HG03196 (cell line): ENCODE data around the gene CORIN.
"Not testable (repeated sequence)": the region's sequence is repeated elsewhere in the genome, so short reads cannot be mapped to it uniquely, and the experiment has no call there.

ENCODE experiments used
- ATAC-seq: cut with Tn5 transposase; IDR thresholded peaks from one replicate; pipeline ENCODE4 v1.9.1; 2021; ENCODE audit not compliant: unreplicated experiment

Gene CORIN

GRCh38 chr4:47572981-47573380 is 264.9 kb downstream of the CORIN start:
- ATAC-seq, result no peak

DNA sequence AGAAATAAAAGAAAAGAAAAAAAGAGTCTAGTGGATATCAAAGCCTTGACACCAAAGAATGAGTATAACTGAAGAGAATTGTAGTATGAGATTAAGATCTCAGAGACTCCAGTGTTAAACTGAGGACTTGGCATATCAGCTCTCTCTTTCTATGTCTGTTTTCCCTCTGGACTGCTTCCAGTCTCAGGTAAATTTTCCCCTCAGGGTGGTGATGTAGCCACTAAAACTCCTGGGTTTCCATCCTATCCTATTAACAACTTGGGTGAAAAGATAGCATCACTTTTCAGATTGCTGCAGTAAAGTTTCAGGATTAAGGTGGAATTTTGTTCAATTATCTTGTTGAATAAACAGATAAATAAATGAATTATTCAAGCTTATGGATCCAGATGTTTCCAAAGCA is 267.1 kb downstream of the CORIN start:
- ATAC-seq, result no peak

- no peak for ATAC-seq
Measured at GRCh38 chr4:47567511-47567910, 270.4 kb downstream of the CORIN start.

GRCh38 chr4:47566969-47567368 is 270.9 kb downstream of the CORIN start:
- no peak for ATAC-seq

DNA sequence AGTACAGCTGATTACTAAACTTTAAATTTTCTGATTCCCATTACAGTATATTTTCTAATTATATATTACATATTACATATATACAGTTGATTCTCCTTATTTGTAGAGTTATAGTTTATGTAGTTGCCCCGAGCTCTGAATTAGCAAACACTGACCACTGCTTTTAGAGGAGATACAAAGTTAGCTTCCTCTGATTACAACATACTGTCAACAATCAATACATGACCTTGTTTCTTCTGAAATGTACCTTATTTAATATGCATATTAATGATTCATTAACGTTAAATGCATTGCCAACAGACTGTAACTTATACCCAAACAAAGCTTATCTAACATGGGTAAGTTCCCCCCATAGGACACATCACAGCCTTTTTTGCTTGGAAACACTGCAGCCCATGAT is 271.3 kb downstream of the CORIN start:
- ATAC-seq, result no peak

DNA sequence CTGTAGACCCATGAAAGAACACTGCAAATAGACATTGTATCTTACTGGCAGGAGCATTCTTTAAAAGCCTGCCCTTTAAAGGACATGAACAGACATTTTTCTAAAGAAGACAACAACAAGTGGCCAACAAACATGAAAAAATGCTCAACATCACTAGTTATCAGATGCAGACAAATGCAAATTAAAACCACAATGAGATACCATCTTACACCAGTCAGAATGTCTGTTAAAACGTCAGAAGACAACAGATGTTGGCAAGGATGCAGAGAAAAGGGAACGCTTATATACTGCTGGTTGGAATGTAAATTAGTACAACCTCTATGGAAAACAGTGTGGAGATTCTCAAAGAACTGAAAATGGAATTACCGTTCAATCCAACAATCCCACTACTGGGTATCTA is 275.6 kb downstream of the CORIN start:
- no peak for ATAC-seq

GRCh38 chr4:47561331-47561730 is 276.5 kb downstream of the CORIN start:
- no peak for ATAC-seq

DNA sequence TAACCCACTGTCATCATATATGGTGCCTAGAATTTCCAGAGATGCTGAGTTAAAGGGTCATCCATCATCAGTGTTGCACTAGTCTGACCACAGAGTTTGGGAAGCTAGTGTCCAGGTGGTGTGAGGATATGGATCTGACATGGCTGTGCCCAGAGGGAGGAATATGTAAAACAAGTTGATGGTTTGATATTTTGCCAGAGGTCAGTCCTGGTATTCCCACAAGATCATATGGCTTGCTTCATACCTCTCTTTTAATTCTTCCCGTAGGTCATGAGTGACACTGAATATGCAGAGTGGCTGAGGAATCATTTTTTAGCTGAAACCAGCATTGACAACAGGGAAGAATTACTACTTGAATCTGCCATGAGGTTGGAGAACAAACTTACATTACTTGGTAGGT is 277.2 kb downstream of the CORIN start:
- ATAC-seq, result no peak

DNA sequence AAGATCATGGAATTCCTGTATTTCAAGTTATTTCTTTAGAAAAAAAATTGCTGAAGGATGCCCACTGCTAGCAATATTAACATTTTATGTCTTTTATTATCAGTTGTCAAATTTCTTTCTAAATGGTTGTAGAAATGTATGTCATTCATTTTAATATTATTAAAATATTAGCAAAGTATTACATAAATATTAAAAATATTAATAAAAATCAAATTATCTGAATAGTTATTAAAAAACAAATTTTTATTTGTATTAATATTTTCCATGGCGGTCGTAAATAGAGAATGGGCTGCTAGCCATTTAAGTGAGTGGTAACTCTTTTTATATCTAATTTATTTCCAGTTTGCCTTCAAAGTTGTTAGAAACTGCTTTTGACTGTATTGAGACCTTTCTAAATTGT is 280.6 kb downstream of the CORIN start:
- no peak for ATAC-seq

- ATAC-seq, result not testable (repeated sequence)
Measured at GRCh38 chr4:47555920-47556319, 281.9 kb downstream of the CORIN start.

DNA sequence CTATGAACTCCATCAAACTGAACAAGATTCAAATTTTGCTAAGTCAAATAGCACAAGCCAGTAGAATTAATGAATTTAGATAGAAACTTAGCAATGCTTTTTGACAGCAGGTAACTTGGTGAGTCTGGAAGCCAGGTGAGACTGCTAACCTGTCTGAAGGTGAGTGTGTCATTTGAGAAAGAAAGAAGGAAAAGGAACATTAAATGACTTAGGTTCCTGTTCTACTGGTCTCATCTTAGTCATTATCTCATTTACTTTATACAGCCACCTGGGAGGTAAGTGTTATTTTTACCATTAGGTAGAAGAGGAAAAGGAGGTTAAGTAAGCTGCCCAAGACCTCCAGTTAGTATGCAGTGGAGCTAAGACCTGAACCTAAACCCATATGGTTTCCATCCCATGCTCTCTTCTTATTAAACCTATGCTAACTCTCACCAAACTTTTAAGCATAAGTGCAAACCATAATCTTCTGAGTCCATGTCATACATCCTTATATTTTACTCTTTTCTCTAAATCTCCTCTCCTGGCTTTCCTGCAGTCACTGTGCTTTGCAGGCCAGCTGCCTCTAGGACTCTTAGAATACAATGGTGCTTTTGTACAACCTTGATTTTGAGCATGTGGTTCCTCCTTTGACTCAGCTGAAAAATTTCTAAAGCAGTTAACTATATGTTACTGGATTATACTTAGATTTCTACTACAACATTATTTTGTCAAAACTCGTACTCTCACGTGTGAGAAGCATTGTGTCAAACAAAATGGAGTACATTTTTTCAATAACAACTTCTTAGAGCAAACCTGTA is 284.3 kb downstream of the CORIN start:
- no peak for ATAC-seq

- ATAC-seq, result no peak
Measured at GRCh38 chr4:47551682-47552081, 286.2 kb downstream of the CORIN start.

GRCh38 chr4:47550899-47551548 is 286.8 kb downstream of the CORIN start:
- no peak for ATAC-seq

GRCh38 chr4:47550357-47550756 is 287.5 kb downstream of the CORIN start:
- not testable (repeated sequence) for ATAC-seq
